Measurements from ENCODE around the gene ZPBP. TPM values are rescaled to one million over a fixed set of nuclear protein-coding genes. Genes with fewer than 3 reads are reported as not detected.

Gene ZPBP
- total RNA-seq, 6 experiments from 2014 or later, result not detected

GRCh38 chr7:49928787-49929186 lies 164.3 kb downstream of the ZPBP start:
- TF ChIP-seq POLR2A (IDR thresholded peaks at IDR 0.05) (no peak), CTCF (IDR thresholded peaks at IDR 0.05) (no peak)
- intact Hi-C loops (cut with DNase I), result no loop called here
- Histone ChIP-seq H3K27me3 (no peaks in the 10 kb centered on the region), H3K36me3 (no peaks in the 10 kb centered on the region), H3K27ac (no peak overlapping the region), H3K4me3 (no peak overlapping the region), H3K4me1 (no peaks in the 10 kb centered on the region), H3K9me3 (no peaks in the 10 kb centered on the region)
- ATAC-seq (no peak), DNase-seq (no peak)
- WGBS (ENCODE audit: insufficient coverage, low coverage, low lambda C conversion rate, missing lambda C conversion rate), result 67% methylated on average over 2 of the region's 2 CpGs

GRCh38 chr7:49927631-49928030 lies 165.4 kb downstream of the ZPBP start:
- TF ChIP-seq POLR2A (IDR thresholded peaks at IDR 0.05) (no peak), CTCF (IDR thresholded peaks at IDR 0.05) (no peak)
- H3K27ac ChIP-seq, result no peak overlapping the region
- ATAC-seq (no peak), DNase-seq (no peak)
- H3K9me3 ChIP-seq, result no peaks in the 10 kb centered on the region
- no peak overlapping the region for H3K4me3 ChIP-seq
- H3K27me3 ChIP-seq, result no peaks in the 10 kb centered on the region
- intact Hi-C loops (cut with DNase I), result no loop called here
- H3K4me1 ChIP-seq, result no peaks in the 10 kb centered on the region
- no peaks in the 10 kb centered on the region for H3K36me3 ChIP-seq
- WGBS (ENCODE audit: insufficient coverage, low coverage, low lambda C conversion rate, missing lambda C conversion rate), result 32% methylated on average over 4 of the region's 5 CpGs

GRCh38 chr7:49926720-49927119 lies 166.3 kb downstream of the ZPBP start:
- intact Hi-C loops (cut with DNase I), result no loop called here
- Histone ChIP-seq H3K36me3 (no peaks in the 10 kb centered on the region), H3K4me3 (no peak overlapping the region), H3K27me3 (no peaks in the 10 kb centered on the region), H3K9me3 (no peaks in the 10 kb centered on the region), H3K27ac (no peak overlapping the region), H3K4me1 (no peaks in the 10 kb centered on the region)
- ATAC-seq (no peak), DNase-seq (no peak)
- WGBS (ENCODE audit: insufficient coverage, low coverage, low lambda C conversion rate, missing lambda C conversion rate), result 86% methylated on average over 1 of the region's 6 CpGs
- TF ChIP-seq POLR2A (IDR thresholded peaks at IDR 0.05) (no peak), CTCF (IDR thresholded peaks at IDR 0.05) (no peak)

GRCh38 chr7:49911909-49912308 lies 181.1 kb downstream of the ZPBP start:
- ATAC-seq, result no peak
- DNase-seq, result no peak
- 73% methylated on average over 8 of the region's 8 CpGs for WGBS (ENCODE audit: insufficient coverage, low coverage, low lambda C conversion rate, missing lambda C conversion rate)
- no peak overlapping the region for H3K27ac ChIP-seq
- H3K4me1 ChIP-seq, result no peaks in the 10 kb centered on the region
- no peak overlapping the region for H3K4me3 ChIP-seq
- TF ChIP-seq POLR2A (IDR thresholded peaks at IDR 0.05) (no peak), CTCF (IDR thresholded peaks at IDR 0.05) (no peak)
- intact Hi-C loops (cut with DNase I), result no loop called here
- no peaks in the 10 kb centered on the region for H3K27me3 ChIP-seq
- H3K9me3 ChIP-seq, result no peaks in the 10 kb centered on the region
- no peaks in the 10 kb centered on the region for H3K36me3 ChIP-seq

GRCh38 chr7:49894543-49894942 lies 198.5 kb downstream of the ZPBP start:
- no peak overlapping the region for H3K4me3 ChIP-seq
- H3K27me3 ChIP-seq, result no peaks in the 10 kb centered on the region
- no peak for ATAC-seq
- no peaks in the 10 kb centered on the region for H3K9me3 ChIP-seq
- no peaks in the 10 kb centered on the region for H3K36me3 ChIP-seq
- 63% methylated on average over 3 of the region's 4 CpGs for WGBS (ENCODE audit: insufficient coverage, low coverage, low lambda C conversion rate, missing lambda C conversion rate)
- intact Hi-C loops (cut with DNase I), result no loop called here
- no peaks in the 10 kb centered on the region for H3K4me1 ChIP-seq
- H3K27ac ChIP-seq, result no peak overlapping the region
- no peak for DNase-seq
- TF ChIP-seq CTCF (IDR thresholded peaks at IDR 0.05) (no peak), POLR2A (IDR thresholded peaks at IDR 0.05) (no peak)

Measured in right lobe of liver (tissue), 6 donors.